T-cell (primary cell): ENCODE measurements around the gene ERVV-1. TPM values are rescaled to one million over a fixed set of nuclear protein-coding genes. Genes with fewer than 3 reads are reported as not detected.
"Not testable (repeated sequence)": the region's sequence is repeated elsewhere in the genome, so short reads cannot be mapped to it uniquely, and the experiment has no call there.

ENCODE experiments used
- ATAC-seq, 4 experiments: fragments of 200-7000 bp in 3 of 4; fragments of 150-1000 bp in 1 of 4; cut with Tn5 transposase; replicated peaks in 1 of 4; 1 replicate in 3 of 4; 2 replicates in 1 of 4; pipeline ENCODE4 v1.10.0; 2021; ENCODE audit warnings: moderate library complexity in 3 of 4, mild to moderate bottlenecking in 2 of 4, moderate number of reproducible peaks in 1 of 4
- CTCF ChIA-PET, 2 donors: fragments of 300-600 bp; sonication (Branson Sonifier 250); formaldehyde crosslinking; loops; one replicate each; lab custom pipeline; 2022; ENCODE audit warnings: antibody characterized with exemption in 2 of 2; lab: Charles Lee
- POLR2A ChIA-PET, 2 donors: fragments of 300-600 bp; sonication (Branson Sonifier 250); formaldehyde crosslinking; loops; one replicate each; lab custom pipeline; 2022; ENCODE audit warnings: antibody characterized with exemption in 2 of 2; lab: Charles Lee
- DNase-seq, 35 experiments: peaks; one replicate each; pipeline versions ENCODE4 v3.0.0 to v3.0.0-alpha.2; 2013 to 2023
- H3K27ac ChIP-seq: one replicate; pipeline ENCODE4 v1.5.1; 2013; ENCODE audit warnings: low read length
- H3K27me3 ChIP-seq, 2 experiments: replicated peaks in 1 of 2; 1 replicate in 1 of 2; 2 replicates in 1 of 2; pipeline versions ENCODE4 v1.6.1 to v1.7.0; 2013; ENCODE audit warnings: low read length in 1 of 2, mixed read lengths in 1 of 2; ENCODE audit not compliant: control insufficient read depth in 2 of 2, insufficient read depth in 2 of 2; ENCODE audit errors: extremely low read depth in 1 of 2
- H3K36me3 ChIP-seq, 2 donors: 1 replicate in 1 of 2; 2 replicates in 1 of 2; pipeline versions ENCODE4 v1.6.1 to v1.7.0; 2013; ENCODE audit warnings: low read length in 1 of 2; ENCODE audit not compliant: control insufficient read depth in 2 of 2, insufficient read depth in 1 of 2; ENCODE audit errors: extremely low read depth in 1 of 2
- H3K4me1 ChIP-seq, 2 experiments: 1 replicate in 1 of 2; 2 replicates in 1 of 2; pipeline versions ENCODE4 v1.6.1 to v1.7.0; 2013; ENCODE audit warnings: low read length in 2 of 2, mixed read lengths in 1 of 2; ENCODE audit not compliant: insufficient read depth in 2 of 2, control insufficient read depth in 1 of 2; ENCODE audit errors: extremely low read depth in 1 of 2
- H3K4me3 ChIP-seq, 2 donors: 1 replicate in 1 of 2; 2 replicates in 1 of 2; pipeline versions ENCODE4 v1.5.1 to v1.7.0; 2013; ENCODE audit warnings: mild to moderate bottlenecking in 2 of 2, low read length in 1 of 2, moderate library complexity in 1 of 2; ENCODE audit not compliant: control insufficient read depth in 1 of 2; ENCODE audit errors: extremely low read depth in 1 of 2
- H3K9me3 ChIP-seq: 2 replicates; pipeline ENCODE4 v1.7.0; 2013
- H3K27ac Mint-ChIP-seq, 2 donors: one replicate each; pipeline ENCODE4 v1.8.0; 2020 to 2021; ENCODE audit warnings: mild to moderate bottlenecking in 2 of 2, mixed read lengths in 2 of 2
- H3K27me3 Mint-ChIP-seq, 2 donors: one replicate each; pipeline ENCODE4 v1.8.0; 2021 to 2022; ENCODE audit warnings: mixed read lengths in 2 of 2
- H3K36me3 Mint-ChIP-seq: one replicate; pipeline ENCODE4 v1.8.0; 2021; ENCODE audit warnings: mixed read lengths
- H3K4me1 Mint-ChIP-seq, 3 donors: one replicate each; pipeline ENCODE4 v1.8.0; 2020 to 2022; ENCODE audit warnings: mixed read lengths in 3 of 3, mild to moderate bottlenecking in 1 of 3
- H3K4me3 Mint-ChIP-seq, 3 donors: one replicate each; pipeline ENCODE4 v1.8.0; 2020 to 2022; ENCODE audit warnings: mild to moderate bottlenecking in 3 of 3, mixed read lengths in 3 of 3, moderate library complexity in 3 of 3
- H3K9me3 Mint-ChIP-seq, 3 donors: one replicate each; pipeline ENCODE4 v1.8.0; 2020 to 2022; ENCODE audit warnings: mixed read lengths in 3 of 3
- WGBS: methylation state at CpG from one replicate; pipeline ENCODE4 v1.1.5; 2013; ENCODE audit warnings: missing lambda C conversion rate; ENCODE audit not compliant: insufficient coverage; 5-methylcytosine and 5-hydroxymethylcytosine counted together
- total RNA-seq, 35 experiments: library from RNA in 6 of 35; stranded (reverse) in 6 of 35; fragments of 120-200 nt in 1 of 35; gene quantifications; one replicate each; pipeline versions ENCODE4 v1.2.1 to v1.2.4 and lab custom pipeline; 2013 to 2026

ERVV-1 gene
- total RNA-seq (not detected), total RNA-seq (lab: John Stamatoyannopoulos, UW) (0 to 0.06 (median 0) reads per million in 29 experiments)
- total RNA-seq (2013), result not detected

- H3K27me3 ChIP-seq, result peaks cover 0 to 4% of the 10 kb centered on the region in 2 experiments
- POLR2A ChIA-PET, result no interaction called here
- 89% methylated on average over 4 of the region's 7 CpGs for WGBS
- no peak within 1 kb of the TSS for H3K27ac Mint-ChIP-seq
- H3K27me3 Mint-ChIP-seq, result no peaks in the 10 kb centered on the region
- no peak within 1 kb of the TSS for H3K4me3 Mint-ChIP-seq
- no peaks in the 10 kb centered on the region for H3K9me3 ChIP-seq
- CTCF ChIA-PET, result no interaction called here
- no peaks in the 10 kb centered on the region for H3K4me1 ChIP-seq
- ATAC-seq (no peak), DNase-seq (no peak)
- no peaks in the 10 kb centered on the region for H3K4me1 Mint-ChIP-seq
- no peak within 1 kb of the TSS for H3K27ac ChIP-seq
- no peaks in the 10 kb centered on the region for H3K36me3 ChIP-seq
- H3K9me3 Mint-ChIP-seq, result peaks cover 4 to 43% (median 17%) of the 10 kb centered on the region in 3 donors
- H3K4me3 ChIP-seq, result no peak within 1 kb of the TSS
- H3K36me3 Mint-ChIP-seq, result peaks cover under 1% of the 10 kb centered on the region
These were observed at the start of gene ERVV-1 for GRCh38 chr19:53013621-53014020. TSS of gene ERVV-1 (plus strand) at chr19:53013921. CDS start at chr19:53014091, 170 bp downstream.

- Histone ChIP-seq H3K4me3 (no peak overlapping the region), H3K36me3 (no peaks in the 10 kb centered on the region), H3K9me3 (peaks cover 10% of the 10 kb centered on the region), H3K27ac (no peak overlapping the region), H3K27me3 (no peaks in the 10 kb centered on the region), H3K4me1 (peaks cover 4 to 5% of the 10 kb centered on the region in 2 experiments)
- CTCF ChIA-PET, result no interaction called here
- POLR2A ChIA-PET, result no interaction called here
- peaks cover 9 to 13% (median 13%) of the 10 kb centered on the region in 3 donors for H3K4me1 Mint-ChIP-seq
- no peak overlapping the region for H3K27ac Mint-ChIP-seq
- peaks cover 7 to 42% (median 30%) of the 10 kb centered on the region in 3 donors for H3K9me3 Mint-ChIP-seq
- H3K36me3 Mint-ChIP-seq, result peaks cover 48% of the 10 kb centered on the region
- no CpG with 5 or more reads among the region's 2 CpGs for WGBS
- no peak for DNase-seq
- no peaks in the 10 kb centered on the region for H3K27me3 Mint-ChIP-seq
- no peak overlapping the region for H3K4me3 Mint-ChIP-seq
- no peak for ATAC-seq
These were observed 45.9 kb upstream of the ERVV-1 start for GRCh38 chr19:52967772-52968171.

- CTCF ChIA-PET, result interaction anchor here in 1 of 2 donors (0.6 kb wide), 1 partner anchor 692 kb away, joined by 4 read pairs; no protein-coding TSS in a partner anchor
- Mint-ChIP-seq H3K27me3 (no peaks in the 10 kb centered on the region), H3K4me3 (no peak overlapping the region), H3K27ac (no peak overlapping the region), H3K4me1 (no peaks in the 10 kb centered on the region), H3K9me3 (peaks cover 0 to 26% (median 6%) of the 10 kb centered on the region in 3 donors), H3K36me3 (peaks cover 22% of the 10 kb centered on the region)
- Histone ChIP-seq H3K4me1 (no peaks in the 10 kb centered on the region), H3K27ac (no peak overlapping the region), H3K27me3 (no peaks in the 10 kb centered on the region), H3K36me3 (no peaks in the 10 kb centered on the region), H3K4me3 (no peak overlapping the region), H3K9me3 (no peaks in the 10 kb centered on the region)
- POLR2A ChIA-PET, result no interaction called here
- WGBS, result 64% methylated on average over 4 of the region's 4 CpGs
- DNase-seq (no peak), ATAC-seq (no peak)
These were observed 32.4 kb upstream of the ERVV-1 start for GRCh38 chr19:52981329-52981728.

- H3K27me3 Mint-ChIP-seq, H3K4me3 Mint-ChIP-seq, H3K27ac Mint-ChIP-seq, DNase-seq, H3K9me3 ChIP-seq, POLR2A ChIA-PET, CTCF ChIA-PET, H3K4me1 Mint-ChIP-seq, H3K36me3 ChIP-seq, H3K4me3 ChIP-seq, H3K27me3 ChIP-seq, H3K27ac ChIP-seq, ATAC-seq, H3K4me1 ChIP-seq: not testable (repeated sequence)
- Mint-ChIP-seq H3K9me3 (peaks cover 9 to 34% (median 20%) of the 10 kb centered on the region in 3 donors), H3K36me3 (peaks cover 32% of the 10 kb centered on the region)
- no CpG with 5 or more reads among the region's 3 CpGs for WGBS
These were observed 30.6 kb upstream of the ERVV-1 start for GRCh38 chr19:52983167-52983566.

- Mint-ChIP-seq H3K4me3 (no peak overlapping the region), H3K36me3 (peaks cover 50% of the 10 kb centered on the region), H3K27me3 (peaks cover 0 to under 1% of the 10 kb centered on the region in 2 donors), H3K4me1 (peaks cover 4 to 6% (median 5%) of the 10 kb centered on the region in 3 donors), H3K9me3 (peaks cover 9 to 33% (median 25%) of the 10 kb centered on the region in 3 donors), H3K27ac (no peak overlapping the region)
- ChIA-PET CTCF (no interaction called here), POLR2A (no interaction called here)
- Histone ChIP-seq H3K36me3 (no peaks in the 10 kb centered on the region), H3K4me3 (no peak overlapping the region), H3K27me3 (no peaks in the 10 kb centered on the region), H3K9me3 (no peaks in the 10 kb centered on the region), H3K27ac (no peak overlapping the region), H3K4me1 (no peaks in the 10 kb centered on the region)
- WGBS, result 94% methylated on average over 2 of the region's 4 CpGs
- ATAC-seq, result no peak
- DNase-seq, result no peak
These were observed 26.5 kb upstream of the ERVV-1 start for GRCh38 chr19:52987221-52987620.

- peaks cover 0 to 7% of the 10 kb centered on the region in 2 experiments for H3K27me3 ChIP-seq
- H3K9me3 ChIP-seq, result no peaks in the 10 kb centered on the region
- ChIA-PET CTCF (no interaction called here), POLR2A (no interaction called here)
- Mint-ChIP-seq H3K27me3 (peaks cover 0 to 5% of the 10 kb centered on the region in 2 donors), H3K9me3 (peaks cover 9 to 36% (median 25%) of the 10 kb centered on the region in 3 donors), H3K27ac (no peak overlapping the region), H3K4me1 (peaks cover 11 to 12% (median 11%) of the 10 kb centered on the region in 3 donors), H3K4me3 (no peak overlapping the region), H3K36me3 (peaks cover 54% of the 10 kb centered on the region)
- no peak overlapping the region for H3K27ac ChIP-seq
- no peak overlapping the region for H3K4me3 ChIP-seq
- H3K4me1 ChIP-seq, result peaks cover 0 to 9% of the 10 kb centered on the region in 2 experiments
- H3K36me3 ChIP-seq, result no peaks in the 10 kb centered on the region
- no peak for DNase-seq
- WGBS, result no CpG with 5 or more reads among the region's 5 CpGs
- no peak for ATAC-seq
These were observed 25.2 kb upstream of the ERVV-1 start for GRCh38 chr19:52988506-52988905.
